ENCODE data around the gene SPANXN5.
"Not testable (repeated sequence)": the region's sequence is repeated elsewhere in the genome, so short reads cannot be mapped to it uniquely, and the experiment has no call there.

Gene SPANXN5, protein sequence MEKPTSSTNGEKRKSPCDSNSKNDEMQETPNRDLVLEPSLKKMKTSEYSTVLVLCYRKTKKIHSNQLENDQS

GRCh38 chrX:52797327-52797726 is at the start of gene SPANXN5:
SPANXN5 (minus strand) TSS chrX:52797427; CDS start chrX:52797348, 79 bp downstream.
- ATAC-seq: not testable (repeated sequence)

GRCh38 chrX:52843619-52844018 is 46.4 kb upstream of the SPANXN5 start:
- not testable (repeated sequence) for ATAC-seq

DNA sequence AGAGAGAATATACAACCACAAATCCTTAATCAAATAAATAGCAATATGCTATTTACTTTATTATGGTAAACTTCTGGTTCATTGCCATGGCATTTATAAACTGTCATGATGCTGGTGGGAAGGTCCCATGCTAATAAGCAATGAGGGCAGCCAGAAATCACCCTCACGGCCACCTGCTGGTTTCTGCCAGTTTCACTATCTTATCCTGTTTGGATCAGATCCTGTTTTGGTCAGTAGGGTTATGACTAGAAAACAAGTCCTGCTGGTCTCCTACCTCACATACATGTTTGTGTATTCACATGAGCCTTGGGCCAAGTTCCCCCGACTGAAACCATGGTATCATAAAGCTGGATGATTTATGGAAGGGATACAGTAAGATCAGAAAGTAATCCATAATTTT is 41.9 kb upstream of the SPANXN5 start:
- no peak for ATAC-seq

DNA sequence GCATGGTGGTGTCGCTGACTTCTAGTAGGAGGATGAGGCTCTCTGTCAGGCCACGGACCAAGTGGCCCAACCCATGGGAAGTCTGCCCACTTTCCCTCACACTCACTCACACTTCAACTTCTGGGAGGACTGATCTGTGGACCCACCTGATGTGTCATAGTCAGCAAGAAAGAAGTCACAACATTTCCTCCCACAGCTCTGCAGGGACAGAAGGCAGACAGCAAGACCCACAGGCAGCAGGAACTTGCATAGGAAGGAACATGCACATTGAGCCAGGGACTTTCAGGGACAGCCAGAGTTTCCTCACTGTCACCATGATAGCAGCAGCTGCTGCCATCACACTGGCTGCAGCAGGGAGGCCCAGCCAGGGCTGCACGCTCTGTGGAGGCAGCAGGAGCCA is 33.3 kb upstream of the SPANXN5 start:
- ATAC-seq: no peak

GRCh38 chrX:52824608-52825007 is 27.4 kb upstream of the SPANXN5 start:
- ATAC-seq: no peak

GRCh38 chrX:52821079-52821760 is 24.0 kb upstream of the SPANXN5 start:
- ATAC-seq: no peak

DNA sequence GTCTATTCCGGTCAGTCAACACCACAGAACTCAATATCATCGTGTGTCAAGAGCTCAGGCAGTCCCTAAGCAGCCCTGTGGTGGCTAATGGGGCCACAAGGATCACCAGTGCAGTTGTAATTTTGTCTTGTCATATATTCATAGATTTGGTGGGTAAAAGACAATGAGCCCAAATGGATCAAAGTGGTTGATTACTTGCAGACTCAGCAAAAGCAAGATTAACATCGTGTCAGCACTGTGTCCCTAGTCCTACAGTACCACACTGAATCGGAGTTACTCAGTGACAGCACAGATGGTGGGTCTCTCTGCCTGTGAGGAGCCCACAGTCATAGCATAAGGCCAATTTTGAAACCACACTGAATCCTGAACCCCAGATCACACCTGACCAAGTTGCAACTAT is 22.6 kb upstream of the SPANXN5 start:
- ATAC-seq: no peak

GRCh38 chrX:52811065-52811625 is 13.9 kb upstream of the SPANXN5 start, which contains the start of gene XAGE5:
XAGE5 (plus strand) TSS chrX:52811287; CDS start chrX:52812567, 1,280 bp downstream.
- no peak for ATAC-seq

- ATAC-seq: not testable (repeated sequence)
These were observed 7.6 kb upstream of the SPANXN5 start for GRCh38 chrX:52804876-52805275.

- ATAC-seq: not testable (repeated sequence)
These were observed 23.7 kb downstream of the SPANXN5 start for GRCh38 chrX:52773504-52773903.

DNA sequence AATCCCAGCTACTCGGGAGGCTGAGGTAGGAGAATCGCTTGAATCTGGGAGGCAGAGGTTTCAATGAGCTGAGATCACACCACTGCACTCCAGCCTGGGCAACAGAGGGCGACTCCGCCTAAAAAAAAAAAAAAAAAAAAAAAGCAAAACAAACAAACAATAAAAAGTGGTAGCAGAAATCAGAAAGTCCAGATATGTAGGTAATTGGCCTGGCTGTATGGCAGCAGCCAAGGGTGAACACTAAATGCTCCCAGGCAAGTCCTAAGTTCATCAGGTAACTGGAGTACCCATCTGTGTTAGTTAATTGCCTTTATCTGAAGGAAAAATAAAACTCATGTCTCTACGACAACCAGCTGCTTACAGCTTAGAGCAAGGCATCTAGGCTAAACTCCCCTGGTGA is 31.2 kb downstream of the SPANXN5 start:
- ATAC-seq: not testable (repeated sequence)

DNA sequence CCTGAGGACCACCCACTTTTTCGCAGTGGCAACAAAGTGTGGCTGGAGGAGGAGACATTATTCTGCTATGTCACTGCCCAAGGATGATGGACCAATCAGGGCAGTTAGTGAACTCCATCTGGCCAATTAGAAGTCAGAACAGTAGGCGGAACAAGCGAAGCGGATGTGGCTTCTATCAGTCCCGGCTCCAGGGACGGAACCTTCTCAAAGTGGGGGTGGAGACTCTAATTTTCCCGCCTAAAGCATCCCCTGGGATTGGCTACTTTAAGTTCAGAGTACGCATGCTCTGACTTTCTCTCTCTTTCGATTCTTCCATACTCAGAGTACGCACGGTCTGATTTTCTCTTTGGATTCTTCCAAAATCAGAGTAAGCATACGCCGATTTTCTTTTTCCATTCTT is 46.3 kb downstream of the SPANXN5 start, which contains the start of gene SSX2B:
SSX2B (plus strand) TSS at position 301 of the 400 bp plus-strand sequence. CDS start 1,429 bp downstream, outside the sequence.
- not testable (repeated sequence) for ATAC-seq
